Endothelial cell of umbilical vein (primary cell): Measurements from ENCODE around the gene PLA2G4F. TPM values are rescaled to one million over a fixed set of nuclear protein-coding genes. Genes with fewer than 3 reads are reported as not detected.

Experiments used
- BruUV-seq: library from RNA; stranded (reverse); fragments of 400-500 nt; replicated peaks from 2 replicates; lab custom pipeline; 2021; lab: Mats Ljungman, UMichigan
- CTCF ChIA-PET: fragments of 300-600, 350-600 bp; sonication (Branson Sonifier 250); formaldehyde crosslinking; loops from one replicate; lab custom pipeline; 2021; ENCODE audit warnings: antibody characterized with exemption, inconsistent platforms; lab: Charles Lee
- POLR2A ChIA-PET: fragments of 300-600, 350-600 bp; sonication (Branson Sonifier 250); formaldehyde crosslinking; loops from one replicate; lab custom pipeline; 2021; ENCODE audit warnings: antibody characterized with exemption, inconsistent platforms; lab: Charles Lee
- DNase-seq: peaks from one replicate; pipeline ENCODE4 v3.0.0-alpha.2; 2011; ENCODE audit warnings: low read depth, low spot score
- FAIRE-seq: peaks from 2 replicates; lab custom pipeline; 2011; peaks lifted over from hg19 to GRCh38; lab: Jason Lieb, UNC
- H2AFZ ChIP-seq: 2 replicates; pipeline ENCODE4 v1.6.0; 2012; ENCODE audit warnings: low read depth, low read length, control low read depth, inconsistent platforms
- H3K27ac ChIP-seq: 2 replicates; pipeline ENCODE4 v1.5.1; 2011; ENCODE audit warnings: low read depth, mild to moderate bottlenecking, control low read depth, low read length, moderate library complexity; ENCODE audit not compliant: insufficient read depth
- H3K27me3 ChIP-seq, 2 experiments: 2 replicates each; pipeline versions ENCODE4 v1.6.0 to v1.6.1; 2011; ENCODE audit warnings: low read length in 2 of 2, mixed read lengths in 1 of 2; ENCODE audit not compliant: control insufficient read depth in 2 of 2, insufficient read depth in 2 of 2
- H3K36me3 ChIP-seq, 2 experiments: 2 replicates in 1 of 2; 3 replicates in 1 of 2; pipeline ENCODE4 v1.5.1; 2011; ENCODE audit warnings: low read length in 2 of 2, mild to moderate bottlenecking in 1 of 2, moderate library complexity in 1 of 2; ENCODE audit not compliant: control insufficient read depth in 2 of 2, insufficient read depth in 2 of 2; ENCODE audit errors: extremely low read depth in 1 of 2
- H3K4me1 ChIP-seq: 3 replicates; pipeline ENCODE4 v1.5.1; 2011; ENCODE audit warnings: mild to moderate bottlenecking, low read length; ENCODE audit not compliant: control insufficient read depth, insufficient read depth; ENCODE audit errors: extremely low read depth
- H3K4me2 ChIP-seq: 2 replicates; pipeline ENCODE4 v1.6.1; 2011; ENCODE audit warnings: low read length, control low read depth, mixed read lengths; ENCODE audit not compliant: insufficient read depth
- H3K4me3 ChIP-seq, 3 experiments: fragments of 200-600 bp in 1 of 3; sonication (generic), shearing (Covaris generic) in 1 of 3; replicated peaks in 1 of 3; 2 replicates each; pipeline ENCODE4 v1.5.1; 2011 to 2016; ENCODE audit warnings: control low read depth in 3 of 3, low read length in 3 of 3, mild to moderate bottlenecking in 2 of 3, inconsistent platforms in 1 of 3, low read depth in 1 of 3, moderate library complexity in 1 of 3; ENCODE audit not compliant: insufficient read depth in 1 of 3
- H3K79me2 ChIP-seq: 2 replicates; pipeline ENCODE4 v1.6.0; 2012; ENCODE audit warnings: low read length, inconsistent platforms; ENCODE audit not compliant: control insufficient read depth, insufficient read depth
- H3K9ac ChIP-seq: replicated peaks from 2 replicates; pipeline ENCODE3; 2011; ENCODE audit warnings: low read length, control low read depth; ENCODE audit not compliant: insufficient read depth; ENCODE audit errors: extremely low read depth
- H3K9me1 ChIP-seq: replicated peaks from 3 replicates; pipeline ENCODE4 v1.6.0; 2011; ENCODE audit warnings: mild to moderate bottlenecking, low read length; ENCODE audit not compliant: control insufficient read depth, insufficient read depth; ENCODE audit errors: extremely low read depth
- H3K9me3 ChIP-seq: replicated peaks from 2 replicates; pipeline ENCODE4 v1.5.1; 2012; ENCODE audit warnings: low read length, inconsistent platforms; ENCODE audit not compliant: control insufficient read depth, insufficient read depth
- H4K20me1 ChIP-seq: replicated peaks from 2 replicates; pipeline ENCODE3; 2011; ENCODE audit warnings: mild to moderate bottlenecking, low read length; ENCODE audit not compliant: control insufficient read depth, insufficient read depth; ENCODE audit errors: extremely low read depth
- EZH2 ChIP-seq: IDR thresholded peaks from 2 replicates; pipeline ENCODE4 v1.6.1; 2012; ENCODE audit warnings: borderline replicate concordance, low read depth, mild to moderate bottlenecking, moderate library complexity, low read length, inconsistent platforms; ENCODE audit not compliant: severe bottlenecking
- FOS ChIP-seq: IDR thresholded peaks from 2 replicates; pipeline ENCODE4 v1.6.1; 2011; ENCODE audit warnings: mild to moderate bottlenecking, low read length, moderate library complexity, borderline replicate concordance; ENCODE audit not compliant: insufficient read depth
- GATA2 ChIP-seq: IDR thresholded peaks from 2 replicates; pipeline ENCODE4 v1.7.0; 2011; ENCODE audit warnings: low read depth, mild to moderate bottlenecking, moderate library complexity, mixed read lengths, low read length; ENCODE audit not compliant: insufficient read length, insufficient read depth
- JUN ChIP-seq: IDR thresholded peaks from 2 replicates; pipeline ENCODE4 v1.6.1; 2011; ENCODE audit warnings: borderline replicate concordance, low read depth; ENCODE audit not compliant: insufficient read length, insufficient read depth
- MYC ChIP-seq: IDR thresholded peaks from one replicate; pipeline ENCODE4 v1.6.1; 2011; ENCODE audit warnings: mild to moderate bottlenecking, low read depth, low read length
- POLR2A ChIP-seq: IDR thresholded peaks from 2 replicates; pipeline ENCODE4 v1.6.1; 2012; ENCODE audit warnings: low read depth, mild to moderate bottlenecking, control low read depth, low read length
- POLR2AphosphoS5 ChIP-seq: IDR thresholded peaks from 2 replicates; pipeline ENCODE4 v1.6.1; 2012; ENCODE audit warnings: low read depth, mild to moderate bottlenecking, control low read depth, low read length, moderate library complexity; ENCODE audit not compliant: insufficient read depth
- dilution Hi-C: fragments of 300-500 bp; cut with MboI; formaldehyde crosslinking; loops from one replicate; pipeline ENCODE4 v1.15.0; 2019; ENCODE audit warnings: low sequenced_read_pairs; ENCODE audit not compliant: extremely low pct_ligation_motif_present
- intact Hi-C: fragments of 100-400 bp; cut with micrococcal nuclease; formaldehyde crosslinking; loops from one replicate; pipeline ENCODE4 v1.10.0; 2022
- polyA plus RNA-seq, 4 experiments: library from polyadenylated mRNA; depleted of rRNA in 3 of 4; stranded (reverse) in 3 of 4; unstranded in 1 of 4; fragments of >200 nt; gene quantifications; 2 replicates each; pipeline versions ENCODE4 v1.2.1 to v1.2.3, GENCODE V29; 2011 to 2012; ENCODE audit warnings: missing spikeins in 1 of 4
- total RNA-seq: library from RNA; stranded (reverse); gene quantifications from 2 replicates; pipeline ENCODE4 v1.2.3, GENCODE V29; 2021
- TF ChIP-seq, protein P1 (sequence below): IDR thresholded peaks from 2 replicates; pipeline ENCODE4 v1.6.1; 2011; ENCODE audit not compliant: insufficient read depth, insufficient read length
- TF ChIP-seq, protein P2 (sequence below), 2 donors: IDR thresholded peaks; 1 replicate in 1 of 2; 2 replicates in 1 of 2; pipeline ENCODE4 v1.5.1; 2011; ENCODE audit warnings: low read length in 2 of 2, mild to moderate bottlenecking in 2 of 2, moderate library complexity in 2 of 2, control low read depth in 1 of 2, inconsistent platforms in 1 of 2, low read depth in 1 of 2; ENCODE audit not compliant: insufficient read depth in 1 of 2; ENCODE audit errors: extremely low read depth in 1 of 2

Gene PLA2G4F
- total and polyA plus RNA-seq, 2 donors (not counting 3 experiments of a cell fraction or from before 2014, with no cell fraction given): not detected

DNA sequence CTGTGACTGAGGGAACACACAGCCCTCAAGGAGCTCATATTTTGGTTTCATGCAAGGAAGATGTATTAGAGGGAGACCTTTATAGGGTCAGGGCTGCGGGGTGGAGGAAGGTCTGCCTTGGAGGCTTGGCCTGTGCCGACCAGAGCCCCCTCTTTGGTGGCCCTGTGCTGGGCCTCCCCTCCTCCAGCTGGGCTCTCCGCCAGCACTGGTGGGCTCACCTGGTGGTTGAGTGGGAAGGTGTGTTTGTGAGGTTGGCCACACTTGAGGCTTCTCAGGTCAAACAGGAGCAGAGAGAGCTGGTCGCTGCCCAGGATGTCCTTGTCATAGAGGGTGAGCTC lies 2.6 kb downstream of the PLA2G4F start:
- TF ChIP-seq, protein P1, sequence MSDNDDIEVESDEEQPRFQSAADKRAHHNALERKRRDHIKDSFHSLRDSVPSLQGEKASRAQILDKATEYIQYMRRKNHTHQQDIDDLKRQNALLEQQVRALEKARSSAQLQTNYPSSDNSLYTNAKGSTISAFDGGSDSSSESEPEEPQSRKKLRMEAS: no peak
- TF ChIP-seq POLR2AphosphoS5 (no peak), GATA2 (no peak), MYC (no peak), JUN (no peak), POLR2A (no peak), EZH2 (no peak), FOS (no peak)
- TF ChIP-seq, protein P2, sequence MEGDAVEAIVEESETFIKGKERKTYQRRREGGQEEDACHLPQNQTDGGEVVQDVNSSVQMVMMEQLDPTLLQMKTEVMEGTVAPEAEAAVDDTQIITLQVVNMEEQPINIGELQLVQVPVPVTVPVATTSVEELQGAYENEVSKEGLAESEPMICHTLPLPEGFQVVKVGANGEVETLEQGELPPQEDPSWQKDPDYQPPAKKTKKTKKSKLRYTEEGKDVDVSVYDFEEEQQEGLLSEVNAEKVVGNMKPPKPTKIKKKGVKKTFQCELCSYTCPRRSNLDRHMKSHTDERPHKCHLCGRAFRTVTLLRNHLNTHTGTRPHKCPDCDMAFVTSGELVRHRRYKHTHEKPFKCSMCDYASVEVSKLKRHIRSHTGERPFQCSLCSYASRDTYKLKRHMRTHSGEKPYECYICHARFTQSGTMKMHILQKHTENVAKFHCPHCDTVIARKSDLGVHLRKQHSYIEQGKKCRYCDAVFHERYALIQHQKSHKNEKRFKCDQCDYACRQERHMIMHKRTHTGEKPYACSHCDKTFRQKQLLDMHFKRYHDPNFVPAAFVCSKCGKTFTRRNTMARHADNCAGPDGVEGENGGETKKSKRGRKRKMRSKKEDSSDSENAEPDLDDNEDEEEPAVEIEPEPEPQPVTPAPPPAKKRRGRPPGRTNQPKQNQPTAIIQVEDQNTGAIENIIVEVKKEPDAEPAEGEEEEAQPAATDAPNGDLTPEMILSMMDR (IDR thresholded peaks at IDR 0.05; ENCODE audit: extremely low read depth in 1 of 2, insufficient read depth in 1 of 2, low read depth in 1 of 2, low read length in 2 of 2): no peak
- intact Hi-C loops: no loop called here
- no peak overlapping the region for H3K9ac ChIP-seq
- no peaks in the 10 kb centered on the region for H3K79me2 ChIP-seq
- DNase-seq: no peak
- peaks cover 0 to 2% of the 10 kb centered on the region in 2 experiments for H3K36me3 ChIP-seq
- ChIA-PET CTCF (interaction anchor here (0.7 to 1.8 kb wide), 4 partner anchors 15 to 231 kb away, joined by 3 to 5 read pairs (median 4); no protein-coding TSS in a partner anchor), POLR2A (no interaction called here)
- no peak overlapping the region for H3K27ac ChIP-seq
- no peaks in the 10 kb centered on the region for H3K9me1 ChIP-seq
- dilution Hi-C loops: no loop called here
- H4K20me1 ChIP-seq: no peaks in the 10 kb centered on the region
- no peak for FAIRE-seq
- H3K9me3 ChIP-seq: no peaks in the 10 kb centered on the region
- no TSS peak for BruUV-seq
- no peaks in the 10 kb centered on the region for H3K4me1 ChIP-seq
- H3K27me3 ChIP-seq: no peaks in the 10 kb centered on the region
- no peak overlapping the region for H3K4me3 ChIP-seq
- H2AFZ ChIP-seq: no peak overlapping the region
- no peak overlapping the region for H3K4me2 ChIP-seq
